Kidney epithelial cell (primary cell): ENCODE measurements around the gene SEC24A. TPM values are rescaled to one million over a fixed set of nuclear protein-coding genes. Genes with fewer than 3 reads are reported as not detected.
"Not testable (repeated sequence)": the region's sequence is repeated elsewhere in the genome, so short reads cannot be mapped to it uniquely, and the experiment has no call there.

Experiments used
- DNase-seq: peaks from one replicate; pipeline ENCODE4 v3.0.0-alpha.2; 2010; ENCODE audit warnings: low read depth
- H3K27me3 ChIP-seq: 2 replicates; pipeline ENCODE4 v1.6.0; 2011; ENCODE audit warnings: low read length; ENCODE audit not compliant: control insufficient read depth, insufficient read depth
- H3K36me3 ChIP-seq: 2 replicates; pipeline ENCODE4 v1.5.1; 2011; ENCODE audit warnings: low read length; ENCODE audit not compliant: control insufficient read depth, insufficient read depth
- H3K4me3 ChIP-seq: 2 replicates; pipeline ENCODE4 v1.5.1; 2011; ENCODE audit warnings: low read depth, mild to moderate bottlenecking, control low read depth, low read length
- CTCF ChIP-seq: IDR thresholded peaks from 2 replicates; pipeline ENCODE4 v1.5.1; 2011; ENCODE audit warnings: mild to moderate bottlenecking, moderate library complexity, low read length, control low read depth, inconsistent platforms; ENCODE audit not compliant: insufficient read depth, poor library complexity, severe bottlenecking
- total RNA-seq: library from RNA; depleted of rRNA; stranded (reverse); fragments of >200 nt; gene quantifications from 2 replicates; pipeline ENCODE4 v1.2.3, GENCODE V29; 2015

The SEC24A gene
- total RNA-seq, 1 donor from 2014 or later, result 16.0 TPM

- DNase-seq, result no peak
- no peak for TF ChIP-seq CTCF
- Histone ChIP-seq H3K27me3 (no peaks in the 10 kb centered on the region), H3K36me3 (peaks cover 1% of the 10 kb centered on the region), H3K4me3 (no peak overlapping the region)
These were observed 23.0 kb upstream of the SEC24A start for GRCh38 chr5:134625559-134625958.

GRCh38 chr5:134626369-134627014 is 22.1 kb upstream of the SEC24A start:
- no peak for DNase-seq
- Histone ChIP-seq H3K27me3 (no peaks in the 10 kb centered on the region), H3K36me3 (peaks cover 1% of the 10 kb centered on the region), H3K4me3 (no peak overlapping the region)
- no peak for TF ChIP-seq CTCF

- H3K4me3 ChIP-seq, result no peak overlapping the region
- TF ChIP-seq CTCF, result no peak
- no peak for DNase-seq
- no peaks in the 10 kb centered on the region for H3K36me3 ChIP-seq
- no peaks in the 10 kb centered on the region for H3K27me3 ChIP-seq
These were observed 14.4 kb upstream of the SEC24A start for GRCh38 chr5:134634227-134634626.

GRCh38 chr5:134635366-134635765 is 13.2 kb upstream of the SEC24A start:
- not testable (repeated sequence) for H3K36me3 ChIP-seq, DNase-seq, H3K4me3 ChIP-seq, H3K27me3 ChIP-seq

GRCh38 chr5:134637116-134637721 is 11.4 kb upstream of the SEC24A start:
- TF ChIP-seq CTCF, result no peak
- no peaks in the 10 kb centered on the region for H3K36me3 ChIP-seq
- no peak for DNase-seq
- no peaks in the 10 kb centered on the region for H3K27me3 ChIP-seq
- H3K4me3 ChIP-seq, result no peak overlapping the region

- Histone ChIP-seq H3K36me3 (no peaks in the 10 kb centered on the region), H3K27me3 (no peaks in the 10 kb centered on the region), H3K4me3 (no peak overlapping the region)
- no peak for TF ChIP-seq CTCF
- DNase-seq, result no peak
These were observed 9.8 kb upstream of the SEC24A start for GRCh38 chr5:134638760-134639201.
